Measurements from ENCODE around the gene GALNT2.

- TF ChIP-seq POLR2A (conservative IDR thresholded peaks at IDR 0.05) (no peak), PRDM10 (IDR thresholded peaks at IDR 0.05; ENCODE audit: partially characterized antibody) (no peak)
Measured at GRCh38 chr1:230220907-230221306, 153.9 kb downstream of the GALNT2 start.

Measured in K562 (cell line).